ENCODE data around the gene CDX2.

GRCh38 chr13:27952876-27953675 is 16.0 kb downstream of the CDX2 start:
- no peak for TF ChIP-seq CTCF (IDR thresholded peaks at IDR 0.05)
- TF ChIP-seq EP300 (IDR thresholded peaks at IDR 0.05), result no peak
- no peak for TF ChIP-seq POLR2A (IDR thresholded peaks at IDR 0.05; ENCODE audit: low read depth)

Measured in esophagus muscularis mucosa (tissue), 4 donors.